ENCODE results near the gene FAM110C.
"Not testable (repeated sequence)": the region's sequence is repeated elsewhere in the genome, so short reads cannot be mapped to it uniquely, and the experiment has no call there.

The FAM110C gene, protein sequence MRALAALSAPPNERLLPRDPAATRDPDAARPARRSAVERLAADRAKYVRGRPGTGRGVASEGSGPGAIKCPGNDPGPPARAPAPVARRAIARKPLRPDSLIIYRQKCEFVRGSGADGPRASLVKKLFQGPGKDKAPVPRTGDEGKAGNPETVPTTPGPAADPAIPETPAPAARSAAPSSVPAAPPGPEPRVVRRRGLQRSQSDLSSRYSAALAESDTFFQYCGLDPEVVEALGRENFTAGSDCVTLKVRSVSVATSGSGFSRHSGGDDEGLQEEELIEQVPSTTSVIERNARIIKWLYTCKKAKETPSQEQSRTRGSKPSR

DNA sequence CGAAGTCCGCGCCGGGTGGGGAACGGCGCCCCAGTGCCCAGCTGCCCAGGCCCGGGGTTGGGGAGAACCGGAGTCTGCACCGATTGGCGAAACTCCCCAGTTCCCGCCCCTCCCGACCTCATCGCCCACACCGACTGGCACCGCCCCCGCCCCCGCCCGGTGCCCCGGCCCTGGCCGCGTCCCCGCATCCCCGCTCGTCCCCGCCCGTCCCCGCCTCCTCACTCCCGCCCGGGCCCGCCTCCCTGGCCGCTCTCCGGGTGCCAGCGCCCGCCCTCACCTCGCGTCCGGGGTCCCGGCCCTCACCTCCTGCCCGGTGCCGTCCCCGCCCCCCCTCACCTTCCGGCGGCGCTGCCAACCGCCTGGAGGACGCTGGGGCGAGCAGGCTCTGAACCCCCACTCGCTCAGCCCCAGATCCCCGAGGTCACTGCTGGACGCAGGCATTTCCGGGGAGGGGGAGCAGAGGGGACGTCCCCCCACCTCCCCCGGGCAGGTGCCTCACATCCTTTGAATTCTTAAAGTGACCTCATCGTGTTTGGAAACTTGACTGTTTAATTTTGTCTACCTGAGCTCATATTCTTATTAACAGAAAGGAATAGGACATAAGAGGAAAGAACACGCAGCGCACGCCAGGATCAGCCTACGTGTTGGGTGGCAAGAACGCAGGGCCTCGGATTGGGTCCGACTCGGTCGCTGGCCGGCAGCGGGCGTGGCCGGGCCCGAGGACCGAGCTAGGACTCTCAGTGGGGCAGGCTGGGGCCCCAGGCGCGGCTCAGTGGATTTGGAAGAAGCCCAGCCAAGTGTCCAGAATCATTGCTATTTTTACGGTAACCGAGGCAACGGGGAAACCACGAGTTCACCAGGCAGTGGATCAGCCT is at the start of gene FAM110C:
FAM110C (minus strand) TSS at position 35 of the 875 bp plus-strand sequence. CDS start 120 bp downstream, outside the sequence.
- DNase-seq, result peak; percentile 44

DNA sequence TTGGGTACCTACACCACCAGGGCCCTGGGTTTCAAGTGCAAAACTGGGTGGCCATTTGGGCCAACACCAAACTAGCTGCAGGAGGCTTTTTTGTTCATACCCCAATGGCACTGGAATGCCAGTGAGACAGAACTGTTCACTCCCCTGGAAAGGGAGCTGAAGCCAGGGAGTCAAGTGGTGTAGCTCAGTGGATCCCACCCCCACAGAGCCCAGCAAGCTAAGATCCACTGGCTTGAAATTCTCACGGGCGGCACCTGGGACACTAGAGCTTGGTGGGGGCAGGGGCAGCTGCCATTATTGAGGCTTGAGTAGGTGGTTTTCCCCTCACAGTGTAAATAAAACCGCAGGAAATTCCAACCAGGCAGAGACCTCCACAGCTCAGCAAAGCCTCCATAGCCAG is 46.0 kb upstream of the FAM110C start:
- DNase-seq, result no peak

DNA sequence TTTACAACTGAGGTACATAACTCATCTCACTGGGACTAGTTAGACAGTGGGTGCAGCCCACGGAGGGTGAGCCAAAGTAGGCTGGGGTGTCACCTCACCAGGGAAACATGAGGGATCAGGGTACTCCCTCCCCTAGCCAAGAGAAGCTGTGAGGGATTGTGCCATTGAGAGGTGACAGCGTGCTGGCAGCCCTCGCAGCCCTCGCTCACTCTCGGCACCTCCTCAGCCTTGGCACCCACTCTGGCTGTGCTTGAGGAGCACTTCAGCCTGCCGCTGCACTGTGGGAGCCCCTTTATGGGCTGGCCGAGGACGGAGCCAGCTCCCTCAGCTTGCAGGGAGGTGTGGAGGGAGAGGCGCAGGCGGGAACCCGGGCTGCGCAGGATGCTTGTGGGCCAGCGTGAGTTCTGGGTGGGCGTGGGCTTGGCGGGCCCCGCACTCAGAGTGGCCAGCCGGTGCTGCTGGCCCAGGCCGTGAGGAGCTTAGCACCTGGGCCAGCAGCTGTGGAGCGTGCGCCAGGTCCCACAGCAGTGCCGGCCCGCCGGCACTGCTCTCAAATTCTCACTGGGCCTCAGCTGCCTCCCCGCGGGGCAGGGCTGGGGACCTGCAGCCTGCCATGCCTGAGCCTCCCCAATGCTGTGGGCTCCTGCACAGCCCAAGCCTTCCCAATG is 44.5 kb upstream of the FAM110C start:
- DNase-seq, result no peak

DNA sequence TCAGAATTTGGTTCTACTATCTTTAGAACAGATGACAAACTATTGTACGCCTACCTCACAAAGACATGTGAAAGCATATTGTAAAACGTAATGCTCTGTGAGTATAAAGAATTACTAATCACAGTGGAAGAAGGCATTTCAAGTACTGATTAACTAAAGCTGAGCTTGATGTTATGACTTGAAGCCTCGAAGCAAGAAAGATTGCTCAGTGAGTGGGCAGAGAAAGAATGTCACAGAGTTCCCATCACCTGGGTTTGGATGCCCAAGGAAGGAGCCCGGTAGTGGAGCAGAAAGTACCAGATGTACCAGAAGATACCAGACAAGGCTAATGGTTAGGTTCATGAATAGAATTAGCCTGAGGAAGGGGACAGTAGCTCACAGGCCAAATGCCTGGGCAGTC is 39.5 kb upstream of the FAM110C start:
- no peak for DNase-seq

DNA sequence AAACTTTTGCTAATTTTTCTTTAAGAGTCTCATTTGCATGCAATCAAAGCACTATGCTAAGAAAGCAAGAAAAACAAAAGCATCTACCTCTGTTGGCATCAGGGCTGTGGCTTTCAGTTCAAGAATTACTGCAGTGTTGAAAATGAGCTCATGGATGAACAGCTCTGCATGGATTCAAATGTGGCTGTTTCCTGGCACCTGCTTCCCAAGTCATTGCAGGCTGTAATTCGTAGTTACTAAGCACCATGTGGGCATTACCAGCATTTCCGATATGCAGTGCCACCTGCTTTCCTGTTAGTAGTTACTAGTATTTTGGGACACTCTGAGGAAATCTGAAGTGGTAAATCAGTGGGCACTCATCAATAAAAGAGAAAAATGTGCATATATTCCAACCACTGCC is 37.8 kb upstream of the FAM110C start:
- no peak for DNase-seq

DNA sequence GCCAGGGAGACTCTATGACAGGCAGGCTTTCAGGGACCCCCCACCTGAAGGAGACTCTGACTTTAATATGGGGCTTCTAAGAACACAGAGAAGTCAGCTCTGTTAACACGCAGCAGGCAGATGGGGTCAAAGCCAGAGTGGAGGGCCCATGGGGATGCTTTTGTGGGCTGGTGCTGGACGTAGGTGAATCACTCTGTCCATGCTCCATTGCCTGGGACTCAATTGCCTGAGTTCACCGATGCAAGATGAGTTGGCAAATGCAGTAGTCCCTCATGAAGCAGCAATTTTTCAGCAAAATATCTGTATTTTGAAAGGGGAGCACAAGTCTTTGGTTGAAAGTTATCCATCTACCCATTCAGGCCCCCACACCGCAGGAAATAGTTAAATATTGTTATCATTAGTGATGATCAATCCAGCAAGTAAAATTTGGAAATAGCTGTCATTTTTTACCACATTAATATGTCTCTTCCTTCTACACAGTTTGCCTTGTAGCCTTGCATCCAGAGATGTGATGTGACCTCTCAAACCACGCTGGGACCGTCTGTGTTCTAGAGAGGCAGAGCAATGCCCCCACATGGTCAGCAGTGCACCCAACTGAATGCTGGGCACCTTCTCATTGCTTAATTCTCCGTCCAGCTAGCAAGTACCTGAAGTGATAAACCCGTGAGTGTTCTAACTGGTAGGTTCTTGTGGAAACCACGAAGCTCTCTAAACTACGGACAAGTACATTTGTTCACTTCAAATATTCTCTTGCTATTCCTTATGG is 34.8 kb upstream of the FAM110C start:
- no peak for DNase-seq

DNA sequence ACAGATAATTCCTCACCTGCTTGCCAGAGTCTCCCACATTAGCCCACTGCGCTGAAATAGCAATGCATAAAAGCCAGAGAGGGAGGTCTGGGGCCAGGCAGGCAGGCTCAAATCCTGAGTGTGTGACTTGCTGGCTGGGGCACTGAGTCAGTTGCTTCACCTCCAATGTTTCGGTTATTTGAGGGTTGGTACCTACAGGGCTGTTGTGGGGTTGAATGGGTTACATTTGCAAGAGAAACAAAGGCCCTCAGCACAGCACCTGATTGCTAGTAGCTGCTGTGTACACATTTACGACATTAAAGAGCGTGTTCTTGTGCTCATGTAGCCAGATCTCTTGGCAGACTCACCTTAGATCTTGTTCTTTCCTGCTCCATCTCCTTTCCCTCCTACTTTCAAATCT is 34.1 kb upstream of the FAM110C start:
- DNase-seq, result no peak

DNA sequence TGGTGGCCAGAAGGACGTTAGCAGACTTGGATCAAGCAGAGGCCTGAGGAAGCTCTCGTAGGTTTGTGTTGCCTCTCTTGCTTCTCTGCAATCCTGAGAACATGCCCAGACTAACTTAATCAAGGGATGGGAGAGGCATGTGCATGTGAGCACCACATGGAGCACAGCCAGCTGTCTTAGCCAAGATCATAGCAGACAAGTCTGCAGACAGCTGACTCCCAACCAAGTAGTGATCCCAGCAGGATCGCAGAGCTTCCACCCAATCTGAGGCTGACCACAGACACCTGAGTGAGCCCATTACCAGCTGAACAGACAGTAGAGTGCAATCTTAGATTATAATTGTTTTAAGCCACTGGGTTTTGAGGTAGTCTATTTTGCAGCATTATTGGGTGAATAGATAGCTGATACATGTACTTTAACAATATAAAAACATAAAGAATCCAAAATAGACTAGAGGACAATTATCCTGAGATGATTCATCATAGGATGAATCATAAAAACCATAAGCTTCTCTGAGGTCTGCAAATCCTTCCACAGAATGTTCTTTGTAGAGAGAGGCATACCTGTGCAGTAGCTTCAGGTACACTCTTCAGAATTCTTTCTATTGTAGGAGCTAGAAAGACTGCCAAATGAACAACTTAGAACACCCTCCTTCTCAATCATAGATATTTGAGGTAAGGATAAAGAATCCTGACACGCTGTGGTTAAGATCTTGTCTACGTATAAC is 25.2 kb upstream of the FAM110C start:
- no peak for DNase-seq

DNA sequence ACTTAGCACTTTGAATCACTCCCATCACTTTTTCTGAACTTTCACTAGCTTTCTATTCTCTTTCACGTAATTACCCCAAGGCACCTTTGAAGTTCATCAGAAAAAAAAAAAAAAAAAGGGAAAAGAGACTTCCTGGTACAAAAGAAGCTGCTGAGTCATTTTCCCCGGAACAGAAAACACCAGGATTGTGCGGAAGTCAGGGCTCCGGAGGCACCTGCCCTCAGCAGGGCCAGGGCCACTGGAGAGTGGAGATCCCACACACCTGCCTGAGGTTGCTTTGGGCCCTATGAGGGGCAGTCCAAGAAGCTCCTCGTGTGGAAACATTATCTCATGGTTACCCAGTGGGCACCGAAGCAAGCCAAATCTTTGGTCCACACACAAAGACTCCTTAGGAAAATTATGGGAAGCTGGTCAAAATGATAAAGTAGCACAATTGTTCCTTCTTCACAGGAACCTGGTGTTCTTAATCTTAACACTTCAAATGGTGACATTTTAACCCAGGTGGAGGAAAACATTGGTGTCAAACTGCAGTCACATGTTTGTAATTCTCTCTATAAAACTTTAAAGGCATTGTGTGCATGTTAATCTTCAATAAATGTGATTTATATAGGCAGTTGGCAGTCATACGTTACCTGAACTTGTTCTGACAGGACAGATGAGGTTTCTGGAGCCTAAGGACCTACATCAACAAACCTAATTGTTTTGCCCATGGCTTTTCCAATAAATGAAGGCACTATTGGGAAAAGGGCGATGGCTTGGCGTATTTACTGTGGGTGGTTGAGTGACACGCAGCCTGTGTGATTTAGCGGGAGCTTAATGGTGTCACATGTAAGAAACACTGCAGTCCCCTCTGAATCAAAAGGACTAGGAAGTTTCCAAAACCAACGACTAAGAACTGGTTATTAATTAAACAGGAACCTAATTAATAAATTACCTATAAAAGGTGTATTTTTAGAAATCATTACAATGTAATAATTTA is 23.4 kb upstream of the FAM110C start:
- no peak for DNase-seq

DNA sequence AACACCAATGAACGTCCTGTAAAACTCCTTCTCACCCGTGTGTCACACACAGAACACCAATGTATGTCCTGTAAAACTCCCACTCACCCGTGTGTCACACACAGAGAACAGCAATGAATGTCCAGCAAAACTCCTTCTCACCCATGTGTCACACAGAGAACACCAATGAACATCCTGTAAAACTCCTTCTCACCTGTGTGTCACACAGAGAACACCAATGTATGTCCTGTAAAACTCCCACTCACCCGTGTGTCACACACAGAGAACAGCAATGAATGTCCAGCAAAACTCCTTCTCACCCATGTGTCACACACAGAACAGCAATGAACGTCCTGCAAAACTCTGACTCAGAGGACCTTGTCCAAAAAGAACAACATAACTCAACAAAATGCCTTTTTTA is 22.3 kb upstream of the FAM110C start:
- DNase-seq, result not testable (repeated sequence)

DNA sequence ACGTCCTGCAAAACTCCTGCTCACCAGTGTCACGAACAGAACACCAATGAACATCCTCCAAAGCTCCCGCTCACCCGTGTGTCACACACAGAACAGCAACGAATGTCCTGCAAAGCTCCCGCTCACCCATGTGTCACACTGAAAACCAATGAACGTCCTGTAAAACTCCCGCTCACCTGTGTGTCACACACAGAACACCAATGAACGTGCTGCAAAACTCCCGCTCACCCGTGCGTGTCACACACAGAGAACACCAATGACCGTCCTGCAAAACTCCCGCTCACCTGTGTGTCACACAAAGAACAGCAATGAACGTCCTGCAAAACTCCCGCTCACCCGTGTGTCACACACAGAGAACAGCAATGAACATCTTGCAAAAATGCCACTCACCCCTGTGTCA is 20.5 kb upstream of the FAM110C start:
- no peak for DNase-seq

DNA sequence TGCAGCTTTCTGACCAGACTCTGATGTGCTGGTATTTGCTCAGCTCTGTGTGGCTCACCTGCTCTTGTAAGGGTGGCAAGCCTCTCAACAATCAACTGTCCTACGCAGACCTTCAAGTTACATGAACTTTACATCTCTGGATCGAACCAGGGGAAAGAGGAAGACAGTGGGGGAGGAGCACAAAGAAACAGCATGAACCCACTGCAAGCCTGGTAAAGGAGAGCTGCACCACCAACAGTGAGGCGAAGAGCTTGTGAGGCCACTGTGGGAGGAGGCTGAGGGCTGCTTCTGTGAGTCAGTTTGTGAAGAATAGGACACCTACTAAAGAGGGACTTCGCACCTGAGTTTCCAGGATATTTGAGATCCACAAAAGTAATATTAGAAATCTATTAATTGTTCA is 18.8 kb upstream of the FAM110C start:
- DNase-seq, result no peak

DNA sequence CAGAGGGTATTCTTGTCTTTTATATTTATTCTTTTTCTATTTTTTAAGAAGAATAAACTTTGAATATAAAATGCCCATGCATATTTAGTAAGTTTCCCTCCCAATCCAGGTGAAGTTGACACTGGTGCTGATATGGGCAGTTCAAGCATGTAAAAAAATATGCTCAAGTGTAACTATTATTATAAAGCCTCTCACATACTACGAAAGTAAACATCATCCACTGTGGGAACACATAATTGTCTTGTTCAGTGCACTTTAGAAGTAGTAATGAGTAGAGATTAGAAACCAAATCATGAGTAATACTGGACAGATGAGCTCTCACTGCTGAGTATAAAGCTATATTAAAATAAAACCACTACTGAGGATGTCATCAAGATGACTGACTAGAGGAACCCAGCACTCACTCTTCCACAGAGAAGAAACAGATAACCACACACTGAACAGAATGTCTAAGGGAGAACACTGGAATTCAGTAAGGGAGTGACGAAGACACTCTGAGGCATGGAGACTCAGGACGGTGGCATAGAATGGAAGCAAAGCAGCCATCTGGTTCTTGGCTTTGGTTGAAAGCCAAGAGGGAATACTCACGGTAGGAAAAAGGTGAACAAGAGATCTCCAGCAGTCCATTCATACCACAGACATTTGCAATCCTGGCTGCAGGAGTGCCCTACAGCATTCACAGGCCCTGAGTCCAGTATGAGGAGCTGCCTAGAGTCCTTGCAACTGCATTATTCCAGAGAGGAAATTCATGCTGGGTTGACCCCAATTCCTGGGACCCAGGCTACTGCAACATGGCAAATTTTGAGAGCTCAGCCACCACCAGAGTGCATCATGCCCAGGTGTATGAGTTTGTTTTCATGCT is 9.5 kb upstream of the FAM110C start:
- DNase-seq, result no peak

DNA sequence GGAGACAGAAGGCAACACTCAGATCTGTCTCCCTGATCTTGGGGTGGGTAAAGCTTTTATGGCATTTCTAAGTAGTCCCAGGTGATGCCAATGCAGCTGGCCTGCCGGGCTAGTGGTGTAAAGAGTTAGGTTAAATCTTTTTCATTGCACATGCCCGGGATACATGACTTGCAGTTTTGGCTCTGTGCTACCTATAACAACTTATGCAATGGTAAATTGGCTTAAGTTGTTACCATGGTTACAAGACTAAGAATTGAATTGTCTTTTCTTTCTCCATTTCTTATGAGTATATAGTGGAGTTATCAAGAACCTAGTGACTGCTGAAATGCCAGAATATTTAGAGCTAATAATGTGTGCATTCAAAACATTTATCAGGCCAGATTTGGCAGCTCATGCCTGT is 5.3 kb upstream of the FAM110C start:
- no peak for DNase-seq

DNA sequence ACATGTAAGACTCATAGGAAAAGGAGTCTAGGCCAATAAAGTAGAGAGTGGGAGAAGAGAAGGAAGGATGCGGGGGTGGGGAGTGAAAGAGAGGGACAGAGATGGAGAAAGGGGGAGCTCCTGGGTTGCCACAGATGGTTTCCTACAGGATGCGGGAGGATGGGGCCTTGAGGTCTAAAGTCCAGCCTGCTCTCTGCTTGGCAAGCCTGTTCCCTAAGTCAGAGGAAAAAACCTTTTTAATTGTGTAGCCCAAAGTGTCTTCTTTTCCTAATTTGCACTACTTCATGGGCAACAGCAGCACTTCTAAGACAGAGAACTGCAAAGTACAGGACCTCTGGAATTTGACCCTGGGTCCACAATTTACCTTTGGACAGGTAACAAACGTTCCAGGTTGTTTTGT is 1.4 kb upstream of the FAM110C start:
- no peak for DNase-seq

DNA sequence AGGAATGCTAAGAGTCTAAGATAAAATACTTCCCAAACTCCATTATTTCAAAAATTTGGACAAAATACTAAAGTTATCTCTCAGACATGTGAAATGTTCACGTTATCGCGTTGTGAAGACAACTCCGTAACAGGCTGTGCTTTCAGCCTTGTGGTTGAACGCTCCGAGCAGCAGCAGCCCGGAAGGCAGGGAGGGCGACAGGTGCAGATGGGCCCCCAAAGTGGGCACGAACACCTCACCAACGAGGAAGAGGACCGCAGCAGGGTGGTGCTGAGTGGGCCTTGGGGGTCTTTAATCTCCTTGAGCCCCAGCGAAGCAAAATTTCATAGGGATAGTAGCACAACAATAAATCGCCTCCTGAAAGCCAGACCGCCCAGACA is 1.0 kb upstream of the FAM110C start:
- no peak for DNase-seq

DNA sequence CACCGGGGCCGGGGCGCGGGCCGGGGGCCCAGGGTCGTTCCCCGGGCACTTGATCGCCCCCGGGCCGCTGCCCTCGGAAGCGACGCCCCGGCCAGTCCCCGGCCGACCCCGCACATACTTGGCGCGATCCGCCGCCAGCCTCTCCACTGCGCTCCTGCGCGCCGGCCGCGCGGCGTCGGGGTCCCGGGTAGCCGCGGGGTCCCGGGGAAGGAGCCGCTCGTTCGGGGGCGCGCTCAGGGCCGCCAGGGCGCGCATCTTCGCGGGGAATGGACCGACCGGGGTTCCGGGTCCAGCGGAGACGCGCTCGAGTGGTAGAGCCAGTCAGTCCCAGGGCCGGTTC is 204 bp downstream of the FAM110C start:
- no peak for DNase-seq

DNA sequence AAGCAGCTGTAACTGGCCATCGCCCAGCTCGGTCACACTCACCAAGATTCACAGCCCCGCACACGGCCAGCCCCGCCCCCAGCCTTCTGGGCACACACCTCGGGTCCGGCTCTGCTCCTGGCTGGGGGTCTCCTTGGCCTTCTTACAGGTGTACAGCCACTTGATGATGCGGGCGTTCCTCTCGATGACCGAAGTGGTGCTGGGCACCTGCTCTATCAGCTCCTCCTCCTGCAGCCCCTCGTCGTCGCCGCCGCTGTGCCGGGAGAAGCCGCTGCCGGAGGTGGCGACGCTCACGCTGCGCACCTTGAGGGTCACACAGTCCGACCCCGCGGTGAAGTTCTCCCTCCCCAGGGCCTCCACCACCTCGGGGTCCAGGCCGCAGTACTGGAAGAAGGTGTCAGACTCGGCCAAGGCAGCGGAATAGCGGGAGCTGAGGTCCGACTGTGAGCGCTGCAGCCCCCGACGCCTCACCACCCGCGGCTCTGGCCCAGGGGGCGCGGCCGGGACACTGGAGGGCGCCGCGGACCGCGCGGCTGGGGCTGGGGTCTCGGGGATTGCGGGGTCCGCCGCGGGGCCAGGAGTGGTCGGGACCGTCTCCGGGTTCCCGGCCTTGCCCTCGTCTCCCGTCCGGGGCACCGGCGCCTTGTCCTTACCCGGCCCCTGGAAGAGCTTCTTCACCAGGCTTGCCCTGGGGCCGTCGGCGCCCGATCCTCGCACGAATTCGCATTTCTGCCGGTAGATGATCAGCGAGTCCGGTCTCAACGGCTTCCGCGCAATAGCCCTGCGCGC is 769 bp downstream of the FAM110C start:
- no peak for DNase-seq

DNA sequence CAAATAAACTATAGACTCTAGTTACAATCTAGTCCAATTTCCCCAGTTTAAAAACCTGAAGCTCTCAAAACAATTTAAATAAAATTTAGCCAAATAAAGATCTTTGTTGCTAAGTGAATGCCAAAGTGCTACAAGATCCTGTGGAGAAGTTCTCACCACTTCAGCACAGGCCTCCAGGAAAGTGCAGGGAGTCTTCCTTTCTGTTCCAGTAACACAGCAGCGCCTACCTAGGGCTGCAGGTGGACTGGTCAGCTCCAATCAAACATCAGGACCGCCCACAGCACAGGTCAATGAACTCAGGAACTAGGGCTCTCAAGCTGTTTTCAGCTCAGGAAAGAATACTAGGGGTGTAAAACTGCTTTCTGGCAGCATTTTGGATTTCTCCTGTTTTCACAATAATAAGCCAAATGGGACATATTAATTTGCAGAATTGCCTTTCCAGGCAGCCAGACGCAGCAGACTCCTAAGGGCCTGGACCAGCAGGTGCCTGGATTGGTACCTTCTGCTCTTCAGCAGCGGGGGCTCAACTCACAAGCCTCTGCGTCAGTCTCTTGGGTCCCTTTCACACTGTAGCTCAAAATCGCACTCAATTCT is 1.5 kb downstream of the FAM110C start:
- no peak for DNase-seq

Data from activated CD4-positive, alpha-beta T cell treated with anti-CD3 and anti-CD28 coated beads for 4 hours (primary cell).